Measurements from ENCODE around the gene ALG5.

ALG5 gene

DNA sequence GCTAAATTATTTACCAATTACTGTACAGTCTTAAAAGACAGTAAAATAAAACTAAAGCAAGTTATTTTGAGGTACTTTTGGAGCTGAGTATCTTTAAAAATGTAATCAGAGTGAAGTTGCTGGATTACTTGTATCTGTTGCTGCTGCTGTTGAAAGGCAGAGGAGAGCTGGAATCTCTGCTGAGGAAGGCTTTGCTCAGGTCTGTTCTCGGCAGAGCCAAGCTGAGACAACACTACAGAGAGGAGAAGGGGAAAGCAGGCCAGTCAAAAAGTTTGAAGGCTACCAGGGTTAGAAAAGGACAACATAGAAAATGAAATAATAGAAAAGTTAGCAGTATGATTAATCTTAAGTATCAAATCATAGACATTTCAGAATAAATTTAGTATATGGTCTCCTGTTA lies 11.3 kb upstream of the ALG5 start:
- TF ChIP-seq, protein P1, sequence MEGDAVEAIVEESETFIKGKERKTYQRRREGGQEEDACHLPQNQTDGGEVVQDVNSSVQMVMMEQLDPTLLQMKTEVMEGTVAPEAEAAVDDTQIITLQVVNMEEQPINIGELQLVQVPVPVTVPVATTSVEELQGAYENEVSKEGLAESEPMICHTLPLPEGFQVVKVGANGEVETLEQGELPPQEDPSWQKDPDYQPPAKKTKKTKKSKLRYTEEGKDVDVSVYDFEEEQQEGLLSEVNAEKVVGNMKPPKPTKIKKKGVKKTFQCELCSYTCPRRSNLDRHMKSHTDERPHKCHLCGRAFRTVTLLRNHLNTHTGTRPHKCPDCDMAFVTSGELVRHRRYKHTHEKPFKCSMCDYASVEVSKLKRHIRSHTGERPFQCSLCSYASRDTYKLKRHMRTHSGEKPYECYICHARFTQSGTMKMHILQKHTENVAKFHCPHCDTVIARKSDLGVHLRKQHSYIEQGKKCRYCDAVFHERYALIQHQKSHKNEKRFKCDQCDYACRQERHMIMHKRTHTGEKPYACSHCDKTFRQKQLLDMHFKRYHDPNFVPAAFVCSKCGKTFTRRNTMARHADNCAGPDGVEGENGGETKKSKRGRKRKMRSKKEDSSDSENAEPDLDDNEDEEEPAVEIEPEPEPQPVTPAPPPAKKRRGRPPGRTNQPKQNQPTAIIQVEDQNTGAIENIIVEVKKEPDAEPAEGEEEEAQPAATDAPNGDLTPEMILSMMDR (IDR thresholded peaks at IDR 0.05; ENCODE audit: low read depth, low read length), result no peak
- DNase-seq (ENCODE audit: extremely low read depth, low read depth), result no peak

DNA sequence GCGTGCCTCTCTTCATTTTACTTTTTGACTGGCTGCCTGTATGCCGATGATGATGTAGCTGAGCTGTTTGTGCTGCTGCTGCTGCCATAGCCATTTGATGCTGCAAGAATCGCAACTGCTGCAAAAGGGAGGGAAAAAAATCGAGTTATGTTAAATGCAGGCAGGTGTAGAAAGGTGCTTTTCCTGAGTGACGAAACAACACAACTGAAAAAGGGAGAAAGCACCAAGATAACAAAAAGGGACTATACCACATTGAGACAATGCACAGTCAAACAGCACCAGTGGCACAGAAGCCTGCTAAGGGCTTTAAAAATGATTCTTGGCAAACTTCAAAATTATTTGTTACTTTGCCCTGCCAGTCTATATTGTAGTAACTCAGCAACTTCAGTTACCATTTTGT lies 10.6 kb upstream of the ALG5 start:
- TF ChIP-seq, protein P1 (IDR thresholded peaks at IDR 0.05; ENCODE audit: low read depth, low read length), result no peak
- no peak for DNase-seq (ENCODE audit: extremely low read depth, low read depth)

DNA sequence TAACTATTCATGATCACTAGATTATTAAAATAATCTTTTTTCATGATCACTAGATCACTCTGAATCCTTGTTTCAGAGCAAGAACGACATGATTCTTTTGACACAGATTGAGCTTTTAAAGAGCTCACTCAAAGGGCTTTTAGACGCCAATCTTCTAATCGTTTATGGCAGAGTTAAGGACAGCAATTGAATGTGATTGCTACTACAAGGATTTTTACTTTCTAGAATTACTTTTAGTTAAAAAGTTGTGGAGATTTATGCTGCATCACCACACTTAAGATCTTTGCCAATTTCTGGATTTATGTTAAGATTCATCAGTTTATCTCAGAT lies 2.7 kb upstream of the ALG5 start:
- TF ChIP-seq, protein P1 (IDR thresholded peaks at IDR 0.05; ENCODE audit: low read depth, low read length), result no peak
- DNase-seq (ENCODE audit: extremely low read depth, low read depth), result no peak

DNA sequence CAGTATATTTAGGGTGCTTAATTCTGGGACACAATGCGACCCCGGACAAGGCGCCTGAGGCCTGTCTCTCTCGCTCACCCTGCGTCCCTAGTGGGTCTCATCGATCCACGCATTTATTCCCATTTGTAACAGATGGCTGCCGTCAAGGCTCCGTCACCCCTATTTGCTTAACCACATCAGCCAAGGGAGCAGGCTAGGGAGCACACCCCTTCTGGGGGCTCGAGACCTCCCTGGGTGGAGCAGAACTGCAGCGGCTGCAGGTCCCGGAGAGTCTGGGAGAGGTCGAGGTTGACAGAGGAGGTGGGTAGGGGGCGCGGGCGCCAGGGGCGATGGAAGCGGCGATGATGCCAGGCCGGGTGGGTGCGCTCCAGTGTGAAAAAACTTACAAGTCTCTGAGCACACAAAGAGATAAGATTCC lies 507 bp downstream of the ALG5 start:
- no peak for DNase-seq (ENCODE audit: extremely low read depth, low read depth)
- TF ChIP-seq, protein P1 (IDR thresholded peaks at IDR 0.05; ENCODE audit: low read depth, low read length), result no peak

DNA sequence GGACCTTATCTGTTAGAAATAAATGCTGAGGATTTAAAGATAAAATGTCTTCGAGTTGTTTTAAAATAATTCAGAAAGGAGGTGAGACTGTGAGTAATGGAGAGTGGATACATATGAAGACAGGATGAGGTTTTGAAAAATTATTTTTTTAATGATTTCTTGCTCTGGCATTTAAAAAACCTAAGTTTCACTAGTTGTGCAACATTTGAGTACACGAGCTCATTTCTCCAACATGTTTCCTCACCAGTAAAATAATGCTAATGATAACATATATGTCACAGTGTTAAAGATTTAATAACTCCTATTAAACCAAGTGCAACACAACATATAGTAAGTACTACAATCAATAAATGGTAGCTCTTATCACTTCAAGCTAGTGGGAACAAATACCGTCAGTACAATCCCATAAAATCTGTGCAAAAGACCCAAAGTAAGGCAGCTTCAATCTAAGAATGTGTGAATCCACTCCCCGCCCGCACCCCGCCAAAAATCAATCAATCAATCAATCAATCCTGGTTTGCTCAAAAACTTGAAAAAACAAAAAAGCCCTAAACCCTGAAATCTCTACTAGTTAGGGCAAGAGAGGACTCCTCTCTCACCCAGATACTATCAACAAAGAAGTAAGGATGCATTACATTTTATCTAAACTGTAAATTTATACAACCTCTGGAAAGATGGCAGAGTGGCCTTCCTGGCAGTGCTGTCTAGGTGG lies 1.3 kb downstream of the ALG5 start:
- TF ChIP-seq, protein P1 (IDR thresholded peaks at IDR 0.05; ENCODE audit: low read depth, low read length), result no peak
- DNase-seq (ENCODE audit: extremely low read depth, low read depth), result no peak

DNA sequence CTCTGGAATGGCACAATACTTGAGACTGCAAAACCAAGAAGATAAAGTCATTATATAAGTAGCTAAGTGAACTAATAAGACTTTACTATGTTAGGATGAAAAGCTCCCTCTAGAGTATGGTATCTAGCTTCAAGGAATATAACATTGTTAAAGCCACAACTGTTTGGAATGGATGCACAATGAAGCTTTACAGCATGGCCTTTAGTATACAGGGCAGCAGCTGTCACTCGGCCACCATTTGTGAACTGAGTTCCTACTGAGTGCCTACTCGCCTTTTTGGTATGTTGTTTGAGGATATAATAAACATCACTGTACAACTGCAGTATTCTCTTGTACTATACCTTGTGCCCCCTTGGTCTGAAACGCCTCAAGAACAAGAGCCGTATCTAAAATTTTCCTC lies 6.8 kb downstream of the ALG5 start:
- TF ChIP-seq, protein P1 (IDR thresholded peaks at IDR 0.05; ENCODE audit: low read depth, low read length), result no peak
- no peak for DNase-seq (ENCODE audit: extremely low read depth, low read depth)

DNA sequence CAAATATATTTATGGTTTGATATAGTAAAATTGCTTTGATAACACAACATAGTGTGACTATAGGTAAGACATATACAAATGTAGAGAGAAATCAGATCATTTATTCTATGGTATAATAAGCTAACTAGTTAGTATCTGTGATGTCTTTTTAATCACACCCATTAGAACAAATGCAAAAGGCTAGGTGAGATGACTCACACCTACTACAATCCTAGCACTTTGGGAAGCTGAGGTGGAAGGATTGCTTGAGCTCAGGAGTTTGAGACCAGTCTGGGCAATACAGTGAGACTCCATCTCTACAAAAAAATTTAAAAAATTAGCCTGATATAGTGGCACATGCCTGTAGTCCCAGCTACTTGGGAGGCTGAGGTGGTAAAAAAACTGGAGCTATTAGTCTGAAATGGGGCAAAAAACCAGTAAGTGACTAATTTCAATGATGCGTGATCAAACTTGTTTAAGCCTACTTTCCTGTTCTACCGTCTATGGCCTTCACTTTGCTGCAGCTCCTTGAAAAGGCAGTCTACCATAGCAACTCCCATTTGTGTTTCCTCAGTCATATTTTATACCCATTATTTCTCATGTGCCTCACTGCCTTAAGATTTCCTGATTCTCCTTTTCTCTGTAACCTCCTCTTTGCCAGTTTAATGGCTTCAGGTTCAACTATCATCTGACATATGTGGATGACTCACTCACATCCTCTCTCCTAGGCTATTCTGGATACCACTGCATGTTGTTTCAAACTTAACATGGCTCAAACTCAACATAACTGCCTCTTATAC lies 12.5 kb downstream of the ALG5 start:
- no peak for DNase-seq (ENCODE audit: extremely low read depth, low read depth)
- TF ChIP-seq, protein P1 (IDR thresholded peaks at IDR 0.05; ENCODE audit: low read depth, low read length), result no peak
